ENCODE data around the gene EBF3. TPM values are rescaled to one million over a fixed set of nuclear protein-coding genes. Genes with fewer than 3 reads are reported as not detected.
A peak's percentile ranks its signal among the peaks of the same experiment; 100 is the strongest.

Gene EBF3
- total RNA-seq, 4 donors from 2014 or later, result 1.5 to 4.1 (median 1.9) TPM; not detected in 1

DNA sequence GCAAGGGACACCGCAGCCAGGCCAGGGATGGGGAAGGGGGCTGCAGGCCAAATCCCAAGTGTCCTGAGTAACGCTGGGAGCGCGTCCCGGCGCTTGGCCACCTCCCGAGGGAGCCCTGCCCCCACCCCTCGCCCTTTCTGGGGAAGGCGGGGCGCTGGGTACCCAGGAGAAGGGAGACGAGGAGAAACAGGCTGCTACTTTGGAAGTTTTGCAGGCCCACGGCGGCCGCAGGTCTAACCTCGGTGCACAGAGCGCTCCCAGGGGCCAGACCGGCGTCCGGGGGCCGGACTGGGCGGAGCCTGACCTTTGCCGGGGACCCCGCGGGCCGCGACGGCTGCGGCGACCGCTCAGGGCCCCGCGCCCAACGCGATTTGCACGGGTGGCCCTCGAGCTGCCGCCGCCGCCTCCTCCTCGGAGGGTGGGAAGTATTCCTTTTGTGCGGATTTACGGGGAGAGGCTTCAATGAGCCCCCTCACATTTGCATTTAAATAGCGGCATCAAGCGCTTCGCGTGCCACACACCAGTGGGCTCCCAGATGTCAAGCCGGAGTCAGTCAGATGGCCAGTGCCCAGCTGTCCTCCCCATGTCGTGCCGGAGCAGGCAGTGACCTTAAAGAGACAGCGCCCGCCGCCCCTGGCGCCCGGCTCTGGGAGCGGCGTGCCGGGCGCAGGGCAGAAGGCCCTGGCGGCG, 3.0 kb upstream of the EBF3 start:
- Histone ChIP-seq H3K27ac (no peak overlapping the region), H3K27me3 (peaks cover 6 to 87% of the 10 kb centered on the region in 2 donors), H3K4me1 (peaks cover 0 to 42% (median 0%) of the 10 kb centered on the region in 4 donors), H3K36me3 (no peaks in the 10 kb centered on the region), H3K4me3 (no peak overlapping the region), H3K9me3 (peaks cover 0 to 5% (median 0%) of the 10 kb centered on the region in 4 donors)
- DNase-seq, result no peak
- no peak for TF ChIP-seq POLR2A (IDR thresholded peaks at IDR 0.05)
- TF ChIP-seq, protein P1, sequence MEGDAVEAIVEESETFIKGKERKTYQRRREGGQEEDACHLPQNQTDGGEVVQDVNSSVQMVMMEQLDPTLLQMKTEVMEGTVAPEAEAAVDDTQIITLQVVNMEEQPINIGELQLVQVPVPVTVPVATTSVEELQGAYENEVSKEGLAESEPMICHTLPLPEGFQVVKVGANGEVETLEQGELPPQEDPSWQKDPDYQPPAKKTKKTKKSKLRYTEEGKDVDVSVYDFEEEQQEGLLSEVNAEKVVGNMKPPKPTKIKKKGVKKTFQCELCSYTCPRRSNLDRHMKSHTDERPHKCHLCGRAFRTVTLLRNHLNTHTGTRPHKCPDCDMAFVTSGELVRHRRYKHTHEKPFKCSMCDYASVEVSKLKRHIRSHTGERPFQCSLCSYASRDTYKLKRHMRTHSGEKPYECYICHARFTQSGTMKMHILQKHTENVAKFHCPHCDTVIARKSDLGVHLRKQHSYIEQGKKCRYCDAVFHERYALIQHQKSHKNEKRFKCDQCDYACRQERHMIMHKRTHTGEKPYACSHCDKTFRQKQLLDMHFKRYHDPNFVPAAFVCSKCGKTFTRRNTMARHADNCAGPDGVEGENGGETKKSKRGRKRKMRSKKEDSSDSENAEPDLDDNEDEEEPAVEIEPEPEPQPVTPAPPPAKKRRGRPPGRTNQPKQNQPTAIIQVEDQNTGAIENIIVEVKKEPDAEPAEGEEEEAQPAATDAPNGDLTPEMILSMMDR (IDR thresholded peaks at IDR 0.05), result no peak

DNA sequence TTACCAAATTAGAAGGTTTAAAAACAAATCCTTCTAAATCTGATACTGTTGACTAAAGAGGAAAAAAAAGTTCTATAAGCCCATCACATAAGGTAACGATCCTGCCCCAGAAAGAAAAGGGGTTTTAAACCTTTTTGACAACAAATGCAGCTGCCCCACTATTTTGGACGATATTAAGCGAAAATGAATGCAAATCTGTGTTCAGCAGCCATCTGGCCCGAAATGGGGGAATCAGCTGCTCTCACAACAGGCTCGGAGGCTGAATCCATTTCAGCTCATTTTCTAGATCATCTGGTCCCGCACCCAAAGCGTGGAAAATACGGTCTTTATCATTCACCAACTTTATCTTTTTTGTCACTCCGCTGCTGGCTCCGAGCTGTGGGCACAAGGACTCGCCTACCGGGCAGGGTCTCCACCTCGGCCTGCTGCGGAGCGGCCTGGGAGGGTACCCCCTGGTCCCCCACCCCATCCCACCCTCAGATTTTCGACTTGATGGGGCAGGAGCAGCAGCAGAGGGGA, 2.4 kb upstream of the EBF3 start:
- no peak for DNase-seq
- no peak overlapping the region for H3K4me3 ChIP-seq
- no peak overlapping the region for H3K27ac ChIP-seq
- peaks cover 0 to 5% (median 0%) of the 10 kb centered on the region in 4 donors for H3K9me3 ChIP-seq
- H3K27me3 ChIP-seq, result peaks cover 6 to 90% of the 10 kb centered on the region in 2 donors
- TF ChIP-seq, protein P1 (IDR thresholded peaks at IDR 0.05), result no peak
- TF ChIP-seq POLR2A (IDR thresholded peaks at IDR 0.05), result no peak
- H3K4me1 ChIP-seq, result peaks cover 0 to 36% (median 0%) of the 10 kb centered on the region in 4 donors
- no peaks in the 10 kb centered on the region for H3K36me3 ChIP-seq

DNA sequence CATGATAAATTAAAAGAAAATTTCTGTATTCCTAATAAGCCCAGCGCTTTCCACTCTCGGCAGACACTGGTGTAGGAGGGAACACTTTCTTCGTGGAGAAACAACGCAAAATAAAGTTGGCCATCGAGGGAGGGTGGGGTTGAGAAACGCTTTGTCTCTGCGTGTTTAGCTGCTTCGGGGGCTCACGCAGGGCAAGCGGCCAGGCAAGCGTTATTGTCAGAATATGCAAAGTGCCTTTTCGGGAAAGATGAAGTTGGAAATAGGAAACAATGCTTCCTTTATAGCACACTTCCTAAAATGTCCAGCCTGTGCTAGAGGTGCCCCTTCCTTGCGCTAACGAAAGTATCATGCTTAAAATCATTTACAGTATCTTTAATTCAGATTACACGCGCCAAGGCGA, 1.9 kb upstream of the EBF3 start:
- peaks cover 0 to 5% (median 0%) of the 10 kb centered on the region in 4 donors for H3K9me3 ChIP-seq
- no peak overlapping the region for H3K27ac ChIP-seq
- no peak overlapping the region for H3K4me3 ChIP-seq
- TF ChIP-seq POLR2A (IDR thresholded peaks at IDR 0.05), result no peak
- TF ChIP-seq, protein P1 (IDR thresholded peaks at IDR 0.05), result no peak
- peaks cover 0 to 31% (median 0%) of the 10 kb centered on the region in 4 donors for H3K4me1 ChIP-seq
- H3K27me3 ChIP-seq, result peaks cover 6 to 90% of the 10 kb centered on the region in 2 donors
- no peaks in the 10 kb centered on the region for H3K36me3 ChIP-seq
- DNase-seq, result no peak

DNA sequence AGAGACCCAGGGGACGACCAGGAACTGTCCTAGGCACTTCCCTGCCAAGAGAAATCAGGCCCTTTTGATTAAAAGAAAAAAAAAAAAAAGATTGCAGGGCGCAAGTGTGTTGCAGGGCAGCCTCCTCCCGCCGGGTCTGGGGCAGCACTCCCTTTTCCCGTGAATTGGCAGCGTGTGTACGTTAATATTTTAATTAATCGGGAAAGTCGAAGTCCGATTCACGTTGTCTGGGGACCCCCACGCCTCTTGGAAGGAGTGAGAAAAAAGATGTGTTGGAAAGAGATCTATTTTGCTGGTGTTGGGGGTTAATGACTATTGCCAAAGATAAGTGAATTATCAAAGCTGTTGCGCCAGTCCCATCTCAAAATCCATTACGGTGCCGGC, 1.3 kb upstream of the EBF3 start:
- TF ChIP-seq, protein P1 (IDR thresholded peaks at IDR 0.05), result no peak
- TF ChIP-seq POLR2A (IDR thresholded peaks at IDR 0.05), result no peak
- Histone ChIP-seq H3K4me3 (no peak overlapping the region), H3K27me3 (peaks cover 6 to 90% of the 10 kb centered on the region in 2 donors), H3K27ac (no peak overlapping the region), H3K4me1 (peaks cover 0 to 27% (median 0%) of the 10 kb centered on the region in 4 donors), H3K36me3 (no peaks in the 10 kb centered on the region), H3K9me3 (peaks cover 0 to 5% (median 0%) of the 10 kb centered on the region in 4 donors)
- DNase-seq, result no peak

DNA sequence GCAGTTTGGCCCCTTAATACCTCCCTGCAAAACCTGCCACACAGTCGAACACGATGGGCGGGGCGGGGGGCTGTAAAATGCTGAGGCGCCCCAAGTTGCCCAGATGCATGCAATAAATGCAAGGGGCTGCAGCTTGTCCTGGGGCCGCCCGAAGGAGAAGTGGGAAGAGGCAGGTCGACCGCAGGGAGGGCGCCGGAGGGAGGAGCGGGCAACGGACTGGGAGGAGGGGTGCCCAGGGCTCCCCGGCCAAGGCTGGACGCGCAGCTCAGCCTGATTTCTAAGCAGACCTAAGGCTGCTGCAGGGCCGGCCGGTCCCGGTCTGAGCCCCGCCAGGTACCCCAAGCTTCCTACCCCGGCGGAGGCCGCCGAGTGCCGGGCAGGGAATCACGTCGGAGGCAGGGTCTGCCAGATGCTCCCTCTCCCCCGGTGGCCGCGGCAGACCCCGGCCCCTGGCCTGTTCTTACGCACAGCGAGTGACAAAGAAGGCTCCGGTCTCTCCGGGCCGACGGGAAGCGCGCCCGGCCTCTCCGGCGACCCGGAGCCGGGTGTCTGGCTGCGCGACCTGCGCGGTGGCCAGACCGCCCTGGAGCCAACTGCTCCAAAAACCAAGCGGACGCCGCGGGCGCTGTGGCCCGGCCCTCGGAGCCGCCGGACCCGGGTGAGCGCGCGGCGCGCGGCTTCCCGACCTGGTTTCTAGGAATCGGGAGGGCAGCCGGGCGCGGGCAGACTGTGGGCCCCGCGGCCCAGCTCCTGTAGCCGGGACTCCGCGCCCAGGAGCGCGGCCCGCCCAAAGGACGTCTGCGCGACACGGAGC, 744 bp upstream of the EBF3 start:
- Histone ChIP-seq H3K27ac (no peak overlapping the region), H3K4me3 (peak overlapping the region in 2 of 4 donors; percentile 51 to 52), H3K9me3 (peaks cover 0 to 5% (median 0%) of the 10 kb centered on the region in 4 donors), H3K36me3 (no peaks in the 10 kb centered on the region), H3K27me3 (peaks cover under 1 to 90% of the 10 kb centered on the region in 2 donors), H3K4me1 (peaks cover 0 to 27% (median 0%) of the 10 kb centered on the region in 4 donors)
- DNase-seq, result no peak
- no peak for TF ChIP-seq POLR2A (IDR thresholded peaks at IDR 0.05)
- TF ChIP-seq, protein P1 (IDR thresholded peaks at IDR 0.05), result no peak

Data from Peyer's patch (tissue), 4 donors.